Stimulated activated CD4-positive, alpha-beta T cell treated with anti-CD3 and anti-CD28 coated beads, TNF-alpha, amount 100 ng/mL, for 48 hours (primary cell): Measurements from ENCODE around the gene STK40.

Experiments
- DNase-seq, 3 donors: peaks; one replicate each; pipeline ENCODE4 v3.0.0-alpha.2; 2020; ENCODE audit warnings: low read depth in 3 of 3

Gene STK40

DNA sequence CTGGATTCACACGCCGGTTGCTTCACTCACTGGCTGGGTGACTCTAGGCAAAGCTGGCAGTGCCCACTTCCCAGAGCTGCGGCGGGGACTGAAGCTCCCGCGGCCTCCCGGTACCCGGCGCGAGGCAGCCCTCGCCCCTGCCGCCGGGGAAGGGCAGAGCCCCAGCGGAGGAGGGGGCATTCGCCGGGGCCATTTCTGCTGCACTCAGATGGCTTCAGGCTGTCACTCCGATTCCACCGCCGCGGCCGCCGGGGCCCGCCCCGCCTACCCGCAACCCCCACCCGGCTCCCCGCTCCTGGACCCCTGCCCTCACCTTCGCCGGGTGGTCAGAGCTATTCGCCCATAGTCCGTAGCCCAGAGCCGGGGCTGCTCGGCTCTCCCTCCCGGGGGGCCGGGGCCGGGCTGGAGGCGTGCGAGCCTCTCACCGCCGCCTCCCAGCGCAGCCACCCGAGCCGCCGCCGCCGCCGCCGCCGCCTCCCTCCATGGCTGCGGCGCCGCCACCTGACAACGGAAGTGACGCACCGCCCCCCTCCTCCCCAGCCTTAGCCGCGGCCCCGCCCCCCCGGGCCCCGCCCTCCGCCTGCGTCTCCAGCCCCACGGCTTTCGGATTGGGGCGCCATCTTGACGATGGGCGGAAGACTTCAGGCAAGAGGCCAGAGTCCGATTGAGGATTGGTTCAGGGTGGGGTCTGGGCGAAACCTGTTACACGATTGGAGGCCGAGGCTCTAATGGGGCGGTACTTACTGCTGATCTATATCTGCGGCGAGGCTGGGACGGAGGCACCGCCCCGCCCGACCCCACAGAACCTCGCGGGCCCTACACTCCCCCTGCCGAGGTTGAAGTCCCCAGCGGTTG, at the start of gene STK40:
STK40 (minus strand) TSS at position 515 of the 855 bp plus-strand sequence. CDS start 24,592 bp downstream, outside the sequence.
- peak; percentile 97 to 98 (median 98) for DNase-seq

GRCh38 chr1:36433102-36433501, 47.4 kb upstream of the STK40 start:
- no peak for DNase-seq

- no peak for DNase-seq
These were observed 46.9 kb upstream of the STK40 start for GRCh38 chr1:36432616-36433015.

DNA sequence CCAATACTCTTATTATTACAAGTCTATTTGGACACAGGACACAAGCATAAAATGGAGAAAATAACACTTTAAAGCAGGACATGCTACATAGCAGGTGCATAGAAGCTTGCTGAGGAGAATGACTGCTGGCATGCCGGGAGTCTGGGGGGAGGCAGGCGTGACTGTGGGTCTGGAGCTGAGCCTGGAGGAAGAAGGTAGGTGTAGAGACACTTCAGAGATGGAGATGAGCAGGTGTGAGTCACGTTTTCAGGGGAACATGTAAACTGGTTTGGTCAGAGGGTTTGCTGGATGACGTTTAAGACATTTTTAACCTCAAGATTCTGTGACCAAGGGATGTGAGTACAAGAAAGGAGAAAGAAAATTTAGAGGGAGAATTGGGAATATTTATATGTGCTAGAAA, 40.1 kb upstream of the STK40 start:
- DNase-seq: no peak

- DNase-seq: no peak
These were observed 35.9 kb upstream of the STK40 start for GRCh38 chr1:36421649-36422048.

- DNase-seq: peak; percentile 83 to 85 (median 85)
These were observed 35.2 kb upstream of the STK40 start for GRCh38 chr1:36420836-36421317.

GRCh38 chr1:36420409-36420808, 34.7 kb upstream of the STK40 start:
- no peak for DNase-seq

GRCh38 chr1:36419569-36419968, 33.8 kb upstream of the STK40 start:
- DNase-seq: no peak

DNA sequence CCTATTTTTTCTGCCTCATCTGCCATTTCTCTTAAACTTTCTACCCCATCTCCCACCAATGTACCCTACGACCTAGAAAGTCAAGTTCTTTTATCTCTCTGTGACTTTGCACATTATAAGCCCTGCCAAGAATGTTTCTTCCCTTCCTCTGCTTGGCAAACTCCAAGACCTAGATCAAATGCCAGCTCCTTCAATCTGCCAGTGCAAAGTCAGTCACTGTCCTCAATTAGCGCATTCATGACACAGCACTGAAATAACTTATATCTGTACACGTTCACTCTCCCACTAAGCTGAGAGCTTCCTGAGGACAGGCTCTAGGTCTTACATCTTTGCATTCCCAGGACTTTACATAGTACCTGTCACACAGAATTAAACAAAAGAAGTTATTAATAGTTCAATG, 33.4 kb upstream of the STK40 start:
- no peak for DNase-seq

- DNase-seq: no peak
These were observed 32.2 kb upstream of the STK40 start for GRCh38 chr1:36417931-36418330.

- no peak for DNase-seq
These were observed 30.1 kb upstream of the STK40 start for GRCh38 chr1:36415661-36416326.

DNA sequence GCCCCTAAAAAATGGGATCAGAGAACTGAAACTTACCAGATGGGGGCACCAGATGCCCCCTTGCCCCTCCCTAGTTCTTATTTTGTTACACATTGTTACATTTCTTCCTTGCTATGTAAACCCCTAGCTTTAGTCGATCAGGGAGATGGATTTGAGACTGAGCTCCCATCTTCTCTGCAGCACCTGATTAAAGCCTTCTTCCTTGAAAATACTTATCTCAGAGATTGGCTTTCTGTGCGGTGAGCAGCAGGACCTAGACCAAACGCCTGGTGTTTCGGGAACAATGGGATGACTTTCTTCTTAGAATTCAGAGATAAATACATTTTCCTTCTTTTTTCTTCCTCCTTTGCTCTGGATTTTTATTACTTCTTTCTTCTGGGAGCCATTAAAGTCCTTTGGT, 28.7 kb upstream of the STK40 start:
- DNase-seq: no peak

GRCh38 chr1:36411674-36412648, 26.2 kb upstream of the STK40 start:
- peak; percentile 40 to 42 (median 42) for DNase-seq

DNA sequence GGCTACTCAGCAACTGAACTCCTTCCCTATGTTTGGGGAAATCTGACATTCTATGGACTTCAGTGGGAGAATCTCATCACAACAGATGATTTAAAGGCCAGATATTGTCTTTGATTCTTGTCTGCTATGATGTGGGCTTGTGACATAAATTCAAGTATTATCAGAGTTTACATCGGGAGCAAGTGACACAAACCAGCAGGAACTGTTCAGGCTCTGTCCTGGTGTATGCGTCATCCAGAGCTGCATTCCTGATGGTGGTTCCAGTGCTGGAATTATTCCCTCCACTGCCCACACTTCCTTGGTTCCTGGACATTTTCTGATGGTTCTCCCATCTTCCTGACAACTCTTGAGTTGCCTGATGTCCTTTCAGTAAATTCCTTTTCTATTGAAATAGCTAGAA, 22.8 kb upstream of the STK40 start:
- DNase-seq: no peak

DNA sequence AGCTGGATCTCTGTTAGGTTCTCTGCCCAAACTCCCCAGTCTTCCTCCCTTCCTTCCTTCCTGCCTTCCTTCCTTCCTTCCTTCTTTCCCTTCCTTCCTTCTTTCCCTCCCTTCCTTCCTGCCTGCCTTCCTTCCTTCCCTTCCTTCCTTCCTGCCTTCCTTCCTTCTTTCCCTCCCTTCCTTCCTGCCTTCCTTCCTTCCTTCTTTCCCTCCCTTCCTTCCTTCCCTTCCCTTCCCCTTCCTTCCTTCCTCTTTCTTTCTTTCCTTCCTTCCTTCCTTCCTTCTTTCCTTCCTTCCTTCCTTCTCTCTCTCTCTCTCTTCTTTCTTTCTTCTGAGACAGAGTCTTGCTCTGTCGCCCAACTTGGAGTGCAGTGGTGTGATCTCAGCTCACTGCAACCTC, 20.7 kb upstream of the STK40 start:
- no peak for DNase-seq

- no peak for DNase-seq
These were observed 16.8 kb upstream of the STK40 start for GRCh38 chr1:36402504-36402890.

GRCh38 chr1:36401602-36402503, 16.1 kb upstream of the STK40 start:
- DNase-seq: no peak

- peak; percentile 35 to 52 (median 48) for DNase-seq
These were observed 15.3 kb upstream of the STK40 start for GRCh38 chr1:36400825-36401601.

- DNase-seq: no peak
These were observed 14.7 kb upstream of the STK40 start for GRCh38 chr1:36400514-36400824.

GRCh38 chr1:36398370-36398977, 12.8 kb upstream of the STK40 start:
- DNase-seq: no peak
